Thyroid gland (tissue), 4 donors: Measurements from ENCODE around the gene DGKD. TPM values are rescaled to one million over a fixed set of nuclear protein-coding genes. Genes with fewer than 3 reads are reported as not detected.

ENCODE experiments used
- DNase-seq, 2 donors: peaks; one replicate each; pipeline ENCODE4 v3.0.0-alpha.2; 2019
- H3K27ac ChIP-seq, 3 donors: fragments of 200-600 bp; sonication (generic); 1 replicate in 2 of 3; 2 replicates in 1 of 3; pipeline ENCODE4 v1.5.1; 2016 to 2019; ENCODE audit warnings: mild to moderate bottlenecking in 1 of 3, moderate library complexity in 1 of 3
- H3K27me3 ChIP-seq: fragments of 200-600 bp; sonication (generic); one replicate; pipeline ENCODE4 v1.5.1; 2019
- H3K36me3 ChIP-seq, 2 donors: fragments of 200-600 bp; sonication (generic); one replicate each; pipeline ENCODE4 v1.5.1; 2016 to 2019
- H3K4me1 ChIP-seq, 2 donors: fragments of 200-600 bp; sonication (generic); one replicate each; pipeline ENCODE4 v1.5.1; 2017 to 2019
- H3K4me3 ChIP-seq, 3 donors: fragments of 200-600 bp; sonication (generic); replicated peaks in 1 of 3; 1 replicate in 2 of 3; 2 replicates in 1 of 3; pipeline ENCODE4 v1.5.1; 2016; ENCODE audit warnings: mild to moderate bottlenecking in 1 of 3
- H3K9me3 ChIP-seq: fragments of 200-600 bp; sonication (generic); one replicate; pipeline ENCODE4 v1.5.1; 2017
- POLR2A ChIP-seq, 2 donors: fragments of 450-650 bp; IDR thresholded peaks; one replicate each; pipeline ENCODE4 v1.6.1; 2017; ENCODE audit warnings: antibody characterized with exemption in 2 of 2, mild to moderate bottlenecking in 2 of 2, moderate library complexity in 1 of 2
- WGBS, 2 donors: methylation state at CpG; one replicate each; pipeline ENCODE4 v1.1.5; 2017; 5-methylcytosine and 5-hydroxymethylcytosine counted together
- intact Hi-C: fragments of 100-400 bp; cut with DNase I; formaldehyde crosslinking; loops from one replicate; pipeline ENCODE4 v1.15.1; 2023
- total RNA-seq, 4 donors: library from RNA; depleted of rRNA; stranded (reverse); fragments of >200 nt; gene quantifications; one replicate each; pipeline ENCODE4 v1.2.3, GENCODE V29; 2016
- TF ChIP-seq, protein P1 (sequence below), 6 experiments: fragments of 200-600 bp in 3 of 6; fragments of 450-650 bp in 3 of 6; sonication (generic) in 3 of 6; IDR thresholded peaks; one replicate each; pipeline ENCODE4 v1.5.1; 2016 to 2019; ENCODE audit warnings: antibody characterized with exemption in 6 of 6, mild to moderate bottlenecking in 2 of 6, inconsistent platforms in 1 of 6, moderate library complexity in 1 of 6

The DGKD gene
- total RNA-seq, 4 donors from 2014 or later, result 22.3 to 71.7 (median 27.3) TPM

DNA sequence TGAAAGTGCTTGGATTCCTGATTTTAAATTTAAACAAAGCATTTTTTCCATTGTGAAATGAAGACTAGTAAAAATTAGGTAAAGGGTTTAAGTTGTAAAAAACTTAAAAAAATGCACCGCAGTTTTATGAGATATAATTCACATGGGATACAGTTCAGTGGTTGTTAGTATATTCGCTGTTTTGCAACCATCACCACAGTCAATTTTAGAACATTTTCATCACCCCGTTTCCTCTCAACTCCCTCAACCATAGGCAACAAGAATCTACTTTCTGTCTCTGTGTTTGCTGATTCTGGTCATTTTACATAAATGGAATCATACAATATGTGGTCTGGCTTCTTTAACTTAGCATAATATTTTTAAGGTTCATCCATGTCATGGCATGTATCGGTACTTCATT lies 4.0 kb downstream of the DGKD start:
- intact Hi-C loops, result loop anchor here (10.0 kb wide), 1 partner anchor 104 kb away; the partner anchor contains the start of gene ATG16L1
- WGBS, 2 donors, result 89 to 93% methylated on average over 4 of the region's 4 CpGs
- Histone ChIP-seq H3K27ac (no peak overlapping the region), H3K9me3 (no peaks in the 10 kb centered on the region), H3K27me3 (no peaks in the 10 kb centered on the region), H3K4me3 (no peak overlapping the region), H3K4me1 (peaks cover 15 to 24% of the 10 kb centered on the region in 2 donors), H3K36me3 (no peaks in the 10 kb centered on the region)
- TF ChIP-seq, protein P1, sequence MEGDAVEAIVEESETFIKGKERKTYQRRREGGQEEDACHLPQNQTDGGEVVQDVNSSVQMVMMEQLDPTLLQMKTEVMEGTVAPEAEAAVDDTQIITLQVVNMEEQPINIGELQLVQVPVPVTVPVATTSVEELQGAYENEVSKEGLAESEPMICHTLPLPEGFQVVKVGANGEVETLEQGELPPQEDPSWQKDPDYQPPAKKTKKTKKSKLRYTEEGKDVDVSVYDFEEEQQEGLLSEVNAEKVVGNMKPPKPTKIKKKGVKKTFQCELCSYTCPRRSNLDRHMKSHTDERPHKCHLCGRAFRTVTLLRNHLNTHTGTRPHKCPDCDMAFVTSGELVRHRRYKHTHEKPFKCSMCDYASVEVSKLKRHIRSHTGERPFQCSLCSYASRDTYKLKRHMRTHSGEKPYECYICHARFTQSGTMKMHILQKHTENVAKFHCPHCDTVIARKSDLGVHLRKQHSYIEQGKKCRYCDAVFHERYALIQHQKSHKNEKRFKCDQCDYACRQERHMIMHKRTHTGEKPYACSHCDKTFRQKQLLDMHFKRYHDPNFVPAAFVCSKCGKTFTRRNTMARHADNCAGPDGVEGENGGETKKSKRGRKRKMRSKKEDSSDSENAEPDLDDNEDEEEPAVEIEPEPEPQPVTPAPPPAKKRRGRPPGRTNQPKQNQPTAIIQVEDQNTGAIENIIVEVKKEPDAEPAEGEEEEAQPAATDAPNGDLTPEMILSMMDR (IDR thresholded peaks at IDR 0.05), result no peak
- no peak for TF ChIP-seq POLR2A (IDR thresholded peaks at IDR 0.05)
- DNase-seq, result no peak

DNA sequence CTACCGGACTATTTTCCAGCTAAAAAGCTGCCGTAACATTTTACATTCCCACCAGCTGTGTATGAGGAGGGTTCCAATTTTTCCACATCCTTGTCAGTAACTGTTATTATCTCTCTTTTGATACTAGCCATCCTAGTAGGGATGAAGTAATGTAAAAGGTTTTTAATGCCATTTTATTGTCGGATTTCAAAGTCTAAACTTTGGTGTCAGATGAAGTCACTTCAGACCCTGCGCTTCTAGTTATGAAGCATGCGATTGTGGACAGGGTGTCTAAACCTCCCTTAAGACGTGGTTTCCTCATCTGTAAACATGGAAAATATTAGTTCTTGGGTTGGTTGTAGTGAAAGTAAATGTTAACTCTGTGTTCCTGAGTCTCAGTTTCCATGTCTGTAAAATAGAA lies 4.7 kb downstream of the DGKD start:
- 94 to 97% methylated on average over 6 of the region's 6 CpGs for WGBS, 2 donors
- intact Hi-C loops, result loop anchor here (10.0 kb wide), 1 partner anchor 104 kb away; the partner anchor contains the start of gene ATG16L1

DNA sequence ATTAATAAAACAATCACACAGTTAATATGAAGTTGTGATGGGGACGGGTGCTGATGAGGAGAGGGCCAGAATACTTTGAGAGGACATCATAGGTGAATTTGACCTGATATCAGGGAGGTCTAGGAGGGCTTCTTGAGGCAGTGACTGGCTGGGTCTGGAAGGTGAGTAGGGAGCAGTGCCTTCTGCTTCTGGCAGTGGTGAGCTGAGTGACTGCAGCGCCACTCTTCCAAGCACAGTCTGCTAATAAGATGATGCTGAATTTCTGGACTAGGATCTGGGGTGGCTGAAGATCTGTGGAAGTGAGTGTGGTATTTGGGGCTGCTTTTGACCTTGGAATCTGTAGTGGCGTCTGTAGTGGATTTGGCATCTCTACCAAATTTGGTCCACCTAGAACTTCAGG lies 5.5 kb downstream of the DGKD start:
- WGBS, 2 donors, result 93 to 96% methylated on average over 3 of the region's 3 CpGs
- no peak for DNase-seq
- Histone ChIP-seq H3K27ac (no peak overlapping the region), H3K4me1 (peaks cover 9 to 17% of the 10 kb centered on the region in 2 donors), H3K27me3 (no peaks in the 10 kb centered on the region), H3K4me3 (no peak overlapping the region), H3K36me3 (no peaks in the 10 kb centered on the region), H3K9me3 (no peaks in the 10 kb centered on the region)
- TF ChIP-seq POLR2A (IDR thresholded peaks at IDR 0.05), result no peak
- TF ChIP-seq, protein P1 (IDR thresholded peaks at IDR 0.05), result no peak
- intact Hi-C loops, result loop anchor here (10.0 kb wide), 1 partner anchor 105 kb away; the partner anchor contains the start of gene ATG16L1

More for the DNA sequence above, 4.7 kb downstream of the DGKD start:
- no peaks in the 10 kb centered on the region for H3K36me3 ChIP-seq
- no peaks in the 10 kb centered on the region for H3K9me3 ChIP-seq
- no peaks in the 10 kb centered on the region for H3K27me3 ChIP-seq
- TF ChIP-seq, protein P1 (IDR thresholded peaks at IDR 0.05), result no peak
- TF ChIP-seq POLR2A (IDR thresholded peaks at IDR 0.05), result no peak
- DNase-seq, result no peak
- H3K27ac ChIP-seq, result no peak overlapping the region
- no peak overlapping the region for H3K4me3 ChIP-seq
- H3K4me1 ChIP-seq, result peaks cover 9 to 17% of the 10 kb centered on the region in 2 donors

DNA sequence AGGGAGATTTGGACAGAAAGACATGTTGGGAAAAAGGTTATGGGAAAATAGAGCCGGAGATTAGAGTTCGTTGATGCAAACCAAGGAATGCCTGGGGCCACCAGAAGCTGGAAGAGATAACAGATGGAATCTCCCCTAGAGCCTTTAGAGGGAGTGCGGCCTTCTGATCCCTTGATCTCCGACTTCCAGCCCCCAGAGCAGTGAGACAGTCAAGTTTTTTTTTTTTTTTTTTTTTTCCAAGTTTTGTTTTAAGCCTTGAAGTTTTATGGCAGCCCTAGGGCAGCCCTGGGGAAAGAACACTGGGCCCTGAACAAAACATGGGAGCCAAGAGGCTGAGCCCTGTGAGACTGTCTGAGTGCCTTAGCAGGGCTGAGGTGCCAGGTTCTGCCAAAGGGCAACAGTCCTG lies 6.5 kb downstream of the DGKD start:
- no peak overlapping the region for H3K27ac ChIP-seq
- peaks cover 4 to 12% of the 10 kb centered on the region in 2 donors for H3K4me1 ChIP-seq

DNA sequence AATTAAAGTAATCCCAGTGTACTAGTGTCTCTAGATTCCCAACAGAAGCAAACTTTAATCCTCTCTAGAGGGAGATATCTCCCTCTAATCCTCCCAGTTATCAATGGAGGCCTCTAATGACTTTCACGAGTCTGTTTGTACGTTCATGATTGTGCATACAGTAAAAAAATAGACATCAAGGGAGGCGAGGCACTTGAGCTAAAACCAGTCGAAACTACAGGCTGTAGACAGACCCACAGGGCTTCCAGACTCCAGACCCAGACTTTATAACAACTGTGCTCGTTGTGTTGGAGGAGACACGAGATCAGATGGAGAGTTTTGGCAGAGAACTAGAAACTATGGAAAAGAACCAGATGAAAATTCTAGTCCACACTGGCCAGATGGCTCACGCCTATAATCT lies 7.0 kb downstream of the DGKD start:
- Histone ChIP-seq H3K4me1 (peaks cover 0 to 6% of the 10 kb centered on the region in 2 donors), H3K36me3 (no peaks in the 10 kb centered on the region), H3K27ac (no peak overlapping the region), H3K9me3 (no peaks in the 10 kb centered on the region), H3K27me3 (no peaks in the 10 kb centered on the region), H3K4me3 (no peak overlapping the region)
- WGBS, 2 donors, result 61 to 73% methylated on average over 7 of the region's 7 CpGs
- intact Hi-C loops, result no loop called here
- no peak for DNase-seq
- no peak for TF ChIP-seq POLR2A (IDR thresholded peaks at IDR 0.05)
- TF ChIP-seq, protein P1 (IDR thresholded peaks at IDR 0.05), result no peak

More for the DNA sequence above, 6.5 kb downstream of the DGKD start:
- Histone ChIP-seq H3K9me3 (no peaks in the 10 kb centered on the region), H3K4me3 (no peak overlapping the region), H3K27me3 (no peaks in the 10 kb centered on the region), H3K36me3 (no peaks in the 10 kb centered on the region)
- DNase-seq, result no peak
- intact Hi-C loops, result no loop called here
- TF ChIP-seq POLR2A (IDR thresholded peaks at IDR 0.05), result no peak
- TF ChIP-seq, protein P1 (IDR thresholded peaks at IDR 0.05), result no peak
- 79 to 80% methylated on average over 4 of the region's 4 CpGs for WGBS, 2 donors
